ENCODE results near the gene EHBP1. TPM values are rescaled to one million over a fixed set of nuclear protein-coding genes. Genes with fewer than 3 reads are reported as not detected.

EHBP1 gene
- 100 to 1,000 TPM; 106 to 108 TPM for total RNA-seq
- 10 to 100 TPM; 59.2 to 60.7 TPM for polyA plus RNA-seq (ENCODE audit: insufficient read length in 2 of 2)
- long read RNA-seq, donor 1, transcript EHBP1-216 (2 exons, 588 nt), result major isoform, 5 of 5 reads
- long read RNA-seq, donor 1, partial matches to known transcripts, result 0 of 5 reads
- long read RNA-seq, donor 1, other reads (novel, unspliced or antisense), result 0 of 5 reads
- long read RNA-seq, donor 2, partial matches to known transcripts, result 0 of 1 reads
- long read RNA-seq, donor 2, other reads (novel, unspliced or antisense), result 0 of 1 reads
- long read RNA-seq, donor 3, result 0 reads
- long read RNA-seq, donor 4, partial matches to known transcripts, result 0 of 1 reads
- long read RNA-seq, donor 4, other reads (novel, unspliced or antisense), result 0 of 1 reads

DNA sequence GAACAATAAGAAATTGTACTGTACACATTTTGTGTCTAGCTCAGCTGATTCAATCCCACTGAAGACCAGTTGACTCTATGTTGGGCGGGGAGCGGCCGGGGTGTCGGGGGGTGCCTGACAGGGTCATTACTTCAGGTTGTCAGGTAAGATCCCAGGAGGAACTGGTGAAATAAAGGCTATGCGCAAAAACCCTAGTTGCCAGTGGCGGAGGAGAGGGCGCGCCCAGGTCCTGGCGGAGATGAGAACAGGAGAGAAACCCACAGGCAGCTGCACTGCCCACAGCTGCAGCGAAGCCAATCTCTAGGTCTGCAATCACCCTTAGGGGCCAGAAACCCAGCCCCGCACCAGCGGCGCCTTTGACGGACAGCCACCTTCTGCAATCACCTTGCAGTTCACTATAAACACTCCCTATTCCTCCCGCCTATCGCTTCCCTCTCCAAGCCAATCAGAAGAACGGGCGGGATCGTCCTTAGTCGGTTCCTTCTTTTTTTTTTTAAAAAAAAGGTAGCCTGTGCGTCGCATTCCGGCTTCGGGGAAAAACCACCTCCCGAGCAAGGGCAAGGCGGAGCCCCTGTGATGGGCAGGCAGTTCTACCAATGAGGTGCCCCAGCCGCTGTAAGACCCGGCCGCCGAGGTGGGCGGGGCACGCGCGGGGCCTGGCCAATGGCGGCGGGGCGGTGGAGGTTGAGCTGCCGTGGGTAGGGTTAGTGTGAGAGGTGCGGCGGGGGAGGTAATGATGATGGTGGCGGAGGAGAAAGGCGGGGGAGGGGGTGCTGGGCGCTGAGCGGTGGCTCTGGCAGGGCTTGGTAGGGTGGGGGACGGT is at the start of gene EHBP1:
TSS of gene EHBP1 (plus strand) at position 707 of the 823 bp plus-strand sequence. CDS start 1,479 bp downstream, outside the sequence.
- Histone ChIP-seq H3K27ac (ENCODE audit: low read depth, low read length) (peak within 1 kb of the TSS; percentile 95), H3K36me3 (ENCODE audit: control insufficient read depth, insufficient read depth, low read length) (no peaks in the 10 kb centered on the region), H3K4me1 (ENCODE audit: control insufficient read depth, insufficient read depth, low read length) (no peaks in the 10 kb centered on the region), H3K9me3 (ENCODE audit: control insufficient read depth, insufficient read depth, low read length) (no peaks in the 10 kb centered on the region), H3K4me3 (ENCODE audit: low read depth, low read length) (peak within 1 kb of the TSS; percentile 81), H3K27me3 (ENCODE audit: control insufficient read depth, insufficient read depth, low read length) (no peaks in the 10 kb centered on the region)
- WGBS (ENCODE audit: insufficient coverage), result 0% methylated on average over 38 of the region's 45 CpGs
- DNase-seq (ENCODE audit: low read depth in 4 of 6, low spot score in 6 of 6), result peak; percentile 92 to 100 (median 98)

DNA sequence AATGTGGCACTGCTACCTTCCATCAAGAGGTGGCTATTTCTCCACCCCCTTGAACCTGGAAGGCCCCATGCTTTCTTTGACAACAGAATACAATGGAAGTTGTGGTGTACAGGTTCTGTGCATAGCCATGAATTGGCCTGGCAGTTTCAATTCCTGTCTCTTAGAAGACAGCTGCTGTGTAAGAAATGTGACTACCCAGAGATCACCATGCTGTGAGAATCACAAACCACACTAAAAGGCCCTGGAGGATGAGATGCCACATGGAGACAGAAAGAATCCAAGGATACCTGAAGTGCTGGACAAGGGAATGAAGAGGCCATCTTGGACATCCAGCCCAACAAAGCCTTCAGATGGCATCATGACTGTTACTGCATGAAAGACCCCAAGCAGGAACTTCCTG is 47.7 kb upstream of the EHBP1 start:
- Histone ChIP-seq H3K36me3 (ENCODE audit: control insufficient read depth, insufficient read depth, low read length) (no peaks in the 10 kb centered on the region), H3K27ac (ENCODE audit: low read depth, low read length) (no peak overlapping the region), H3K27me3 (ENCODE audit: control insufficient read depth, insufficient read depth, low read length) (no peaks in the 10 kb centered on the region), H3K4me1 (ENCODE audit: control insufficient read depth, insufficient read depth, low read length) (peaks cover 3% of the 10 kb centered on the region), H3K4me3 (ENCODE audit: low read depth, low read length) (no peak overlapping the region), H3K9me3 (ENCODE audit: control insufficient read depth, insufficient read depth, low read length) (no peaks in the 10 kb centered on the region)
- DNase-seq (ENCODE audit: low read depth in 4 of 6, low spot score in 6 of 6), result no peak

- no peaks in the 10 kb centered on the region for H3K36me3 ChIP-seq (ENCODE audit: control insufficient read depth, insufficient read depth, low read length)
- no CpG with 5 or more reads among the region's 2 CpGs for WGBS (ENCODE audit: insufficient coverage)
- no peaks in the 10 kb centered on the region for H3K27me3 ChIP-seq (ENCODE audit: control insufficient read depth, insufficient read depth, low read length)
- peak in 1 of 6 donors; percentile 60 for DNase-seq (ENCODE audit: low read depth in 4 of 6, low spot score in 6 of 6)
- no peak overlapping the region for H3K27ac ChIP-seq (ENCODE audit: low read depth, low read length)
- H3K9me3 ChIP-seq (ENCODE audit: control insufficient read depth, insufficient read depth, low read length), result no peaks in the 10 kb centered on the region
- H3K4me1 ChIP-seq (ENCODE audit: control insufficient read depth, insufficient read depth, low read length), result peaks cover 3% of the 10 kb centered on the region
- no peak overlapping the region for H3K4me3 ChIP-seq (ENCODE audit: low read depth, low read length)
Observed at GRCh38 chr2:62658891-62659290, 46.6 kb upstream of the EHBP1 start.

- Histone ChIP-seq H3K27ac (ENCODE audit: low read depth, low read length) (no peak overlapping the region), H3K4me1 (ENCODE audit: control insufficient read depth, insufficient read depth, low read length) (peaks cover 3% of the 10 kb centered on the region), H3K4me3 (ENCODE audit: low read depth, low read length) (no peak overlapping the region), H3K27me3 (ENCODE audit: control insufficient read depth, insufficient read depth, low read length) (no peaks in the 10 kb centered on the region), H3K9me3 (ENCODE audit: control insufficient read depth, insufficient read depth, low read length) (no peaks in the 10 kb centered on the region), H3K36me3 (ENCODE audit: control insufficient read depth, insufficient read depth, low read length) (no peaks in the 10 kb centered on the region)
- DNase-seq (ENCODE audit: low read depth in 4 of 6, low spot score in 6 of 6), result no peak
- 69% methylated on average over 1 of the region's 2 CpGs for WGBS (ENCODE audit: insufficient coverage)
Observed at GRCh38 chr2:62660087-62660486, 45.4 kb upstream of the EHBP1 start.

DNA sequence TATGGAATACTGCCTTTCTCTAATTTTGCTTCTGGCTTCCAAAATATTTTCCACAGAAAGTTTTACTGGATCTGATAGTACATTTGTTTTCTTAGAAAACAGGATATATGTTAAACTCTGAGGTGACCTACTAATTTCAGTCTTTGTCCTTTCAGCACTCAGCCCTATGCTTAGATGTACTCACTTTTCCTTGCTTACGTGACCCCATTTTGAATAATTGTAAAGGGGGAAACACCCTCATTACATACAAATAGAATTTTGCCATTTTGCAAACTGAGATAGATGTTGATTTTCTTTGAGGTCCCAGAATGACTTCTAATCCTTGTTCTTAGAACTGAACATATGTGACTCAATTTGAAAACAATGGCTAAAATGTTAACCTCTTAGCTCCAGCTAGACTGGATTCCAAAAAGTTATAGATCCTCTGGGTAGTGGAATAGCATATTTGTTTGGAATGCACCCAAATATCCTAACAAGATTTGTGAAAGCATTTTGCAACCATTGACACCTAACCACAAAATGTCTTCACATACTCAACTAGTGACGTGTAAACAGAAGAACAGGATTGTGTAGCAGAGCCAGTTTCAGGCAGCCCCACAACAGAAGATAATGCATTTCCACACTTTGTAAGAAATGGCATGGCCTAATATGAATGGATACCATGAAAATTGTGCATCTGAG is 44.8 kb upstream of the EHBP1 start:
- Histone ChIP-seq H3K4me1 (ENCODE audit: control insufficient read depth, insufficient read depth, low read length) (peaks cover 3% of the 10 kb centered on the region), H3K4me3 (ENCODE audit: low read depth, low read length) (no peak overlapping the region), H3K36me3 (ENCODE audit: control insufficient read depth, insufficient read depth, low read length) (no peaks in the 10 kb centered on the region), H3K27ac (ENCODE audit: low read depth, low read length) (no peak overlapping the region), H3K9me3 (ENCODE audit: control insufficient read depth, insufficient read depth, low read length) (no peaks in the 10 kb centered on the region), H3K27me3 (ENCODE audit: control insufficient read depth, insufficient read depth, low read length) (no peaks in the 10 kb centered on the region)
- DNase-seq (ENCODE audit: low read depth in 4 of 6, low spot score in 6 of 6), result no peak
- WGBS (ENCODE audit: insufficient coverage), result 83% methylated on average over 1 of the region's 2 CpGs

- Histone ChIP-seq H3K4me3 (ENCODE audit: low read depth, low read length) (no peak overlapping the region), H3K27ac (ENCODE audit: low read depth, low read length) (peak overlapping the region; percentile 3), H3K4me1 (ENCODE audit: control insufficient read depth, insufficient read depth, low read length) (peaks cover 3% of the 10 kb centered on the region), H3K36me3 (ENCODE audit: control insufficient read depth, insufficient read depth, low read length) (no peaks in the 10 kb centered on the region), H3K27me3 (ENCODE audit: control insufficient read depth, insufficient read depth, low read length) (no peaks in the 10 kb centered on the region), H3K9me3 (ENCODE audit: control insufficient read depth, insufficient read depth, low read length) (no peaks in the 10 kb centered on the region)
- 82% methylated on average over 3 of the region's 3 CpGs for WGBS (ENCODE audit: insufficient coverage)
- peak in 1 of 6 donors; percentile 4 for DNase-seq (ENCODE audit: low read depth in 4 of 6, low spot score in 6 of 6)
Observed at GRCh38 chr2:62661263-62661635, 44.3 kb upstream of the EHBP1 start.

- no peak for DNase-seq (ENCODE audit: low read depth in 4 of 6, low spot score in 6 of 6)
- Histone ChIP-seq H3K27ac (ENCODE audit: low read depth, low read length) (peak overlapping the region; percentile 60), H3K4me1 (ENCODE audit: control insufficient read depth, insufficient read depth, low read length) (peaks cover 3% of the 10 kb centered on the region), H3K4me3 (ENCODE audit: low read depth, low read length) (no peak overlapping the region), H3K9me3 (ENCODE audit: control insufficient read depth, insufficient read depth, low read length) (no peaks in the 10 kb centered on the region), H3K27me3 (ENCODE audit: control insufficient read depth, insufficient read depth, low read length) (no peaks in the 10 kb centered on the region), H3K36me3 (ENCODE audit: control insufficient read depth, insufficient read depth, low read length) (no peaks in the 10 kb centered on the region)
- no CpG with 5 or more reads among the region's 2 CpGs for WGBS (ENCODE audit: insufficient coverage)
Observed at GRCh38 chr2:62662131-62662530, 43.4 kb upstream of the EHBP1 start.

GRCh38 chr2:62662554-62662953 is 43.0 kb upstream of the EHBP1 start:
- Histone ChIP-seq H3K27me3 (ENCODE audit: control insufficient read depth, insufficient read depth, low read length) (no peaks in the 10 kb centered on the region), H3K4me1 (ENCODE audit: control insufficient read depth, insufficient read depth, low read length) (peaks cover 3% of the 10 kb centered on the region), H3K9me3 (ENCODE audit: control insufficient read depth, insufficient read depth, low read length) (no peaks in the 10 kb centered on the region), H3K4me3 (ENCODE audit: low read depth, low read length) (no peak overlapping the region), H3K27ac (ENCODE audit: low read depth, low read length) (peak overlapping the region; percentile 73), H3K36me3 (ENCODE audit: control insufficient read depth, insufficient read depth, low read length) (no peaks in the 10 kb centered on the region)
- WGBS (ENCODE audit: insufficient coverage), result 27% methylated on average over 1 of the region's 2 CpGs
- DNase-seq (ENCODE audit: low read depth in 4 of 6, low spot score in 6 of 6), result peak in 2 of 6 donors; percentile 39 to 69

DNA sequence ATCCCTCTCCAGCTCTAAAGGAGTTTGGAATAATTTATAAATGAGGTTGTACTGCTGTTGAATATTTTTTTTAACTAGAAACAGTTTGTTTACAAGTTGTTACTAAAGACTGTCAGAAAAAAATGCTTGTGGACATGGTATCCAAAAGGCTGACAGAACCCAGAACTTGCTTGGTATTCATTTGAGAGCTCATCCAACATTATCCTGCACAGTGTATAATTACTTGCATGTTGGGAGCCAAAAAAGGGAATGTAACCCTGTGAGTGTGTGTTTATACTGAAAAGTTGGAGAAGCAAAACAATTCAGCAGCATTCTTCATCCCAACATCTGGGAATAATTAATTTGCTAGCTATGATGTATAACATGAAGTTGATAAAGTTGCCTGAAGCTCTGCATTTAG is 42.1 kb upstream of the EHBP1 start:
- no peaks in the 10 kb centered on the region for H3K9me3 ChIP-seq (ENCODE audit: control insufficient read depth, insufficient read depth, low read length)
- no peaks in the 10 kb centered on the region for H3K36me3 ChIP-seq (ENCODE audit: control insufficient read depth, insufficient read depth, low read length)
- no peaks in the 10 kb centered on the region for H3K27me3 ChIP-seq (ENCODE audit: control insufficient read depth, insufficient read depth, low read length)
- H3K4me3 ChIP-seq (ENCODE audit: low read depth, low read length), result no peak overlapping the region
- peak in 1 of 6 donors; percentile 83 for DNase-seq (ENCODE audit: low read depth in 4 of 6, low spot score in 6 of 6)
- H3K27ac ChIP-seq (ENCODE audit: low read depth, low read length), result peak overlapping the region; percentile 73
- H3K4me1 ChIP-seq (ENCODE audit: control insufficient read depth, insufficient read depth, low read length), result peaks cover 3% of the 10 kb centered on the region
